ENCODE data around the gene MAN1A1.
"Not testable (repeated sequence)": the region's sequence is repeated elsewhere in the genome, so short reads cannot be mapped to it uniquely, and the experiment has no call there.

MAN1A1 gene

GRCh38 chr6:119306396-119306968 lies 43.1 kb downstream of the MAN1A1 start:
- DNase-seq (ENCODE audit: low read depth, low spot score): no peak

- DNase-seq (ENCODE audit: low read depth, low spot score): no peak
Observed at GRCh38 chr6:119303164-119303887, 46.2 kb downstream of the MAN1A1 start.

GRCh38 chr6:119301429-119301828 lies 48.1 kb downstream of the MAN1A1 start:
- no peak for DNase-seq (ENCODE audit: low read depth, low spot score)

- no peak for DNase-seq (ENCODE audit: low read depth, low spot score)
Observed at GRCh38 chr6:119299694-119300093, 49.9 kb downstream of the MAN1A1 start.

GRCh38 chr6:119297049-119297448 lies 52.5 kb downstream of the MAN1A1 start:
- no peak for DNase-seq (ENCODE audit: low read depth, low spot score)

GRCh38 chr6:119296036-119297035 lies 53.2 kb downstream of the MAN1A1 start:
- peak; percentile 51 for DNase-seq (ENCODE audit: low read depth, low spot score)

- no peak for DNase-seq (ENCODE audit: low read depth, low spot score)
Observed at GRCh38 chr6:119294984-119295383, 54.6 kb downstream of the MAN1A1 start.

- not testable (repeated sequence) for DNase-seq (ENCODE audit: low read depth, low spot score)
Observed at GRCh38 chr6:119291060-119291459, 58.5 kb downstream of the MAN1A1 start.

- DNase-seq (ENCODE audit: low read depth, low spot score): no peak
Observed at GRCh38 chr6:119290306-119290705, 59.3 kb downstream of the MAN1A1 start.

GRCh38 chr6:119289651-119290050 lies 59.9 kb downstream of the MAN1A1 start:
- no peak for DNase-seq (ENCODE audit: low read depth, low spot score)

GRCh38 chr6:119285908-119286625 lies 63.5 kb downstream of the MAN1A1 start:
- DNase-seq (ENCODE audit: low read depth, low spot score): no peak

- DNase-seq (ENCODE audit: low read depth, low spot score): no peak
Observed at GRCh38 chr6:119284861-119285521, 64.6 kb downstream of the MAN1A1 start.

GRCh38 chr6:119283979-119284545 lies 65.5 kb downstream of the MAN1A1 start:
- DNase-seq (ENCODE audit: low read depth, low spot score): no peak

- DNase-seq (ENCODE audit: low read depth, low spot score): no peak
Observed at GRCh38 chr6:119283214-119283613, 66.3 kb downstream of the MAN1A1 start.

GRCh38 chr6:119280668-119281067 lies 68.9 kb downstream of the MAN1A1 start:
- DNase-seq (ENCODE audit: low read depth, low spot score): no peak

GRCh38 chr6:119280080-119280479 lies 69.5 kb downstream of the MAN1A1 start:
- DNase-seq (ENCODE audit: low read depth, low spot score): no peak

GRCh38 chr6:119278625-119279024 lies 70.9 kb downstream of the MAN1A1 start:
- no peak for DNase-seq (ENCODE audit: low read depth, low spot score)

- no peak for DNase-seq (ENCODE audit: low read depth, low spot score)
Observed at GRCh38 chr6:119277052-119277451, 72.5 kb downstream of the MAN1A1 start.

- DNase-seq (ENCODE audit: low read depth, low spot score): no peak
Observed at GRCh38 chr6:119276211-119276610, 73.3 kb downstream of the MAN1A1 start.

- DNase-seq (ENCODE audit: low read depth, low spot score): no peak
Observed at GRCh38 chr6:119274197-119274595, 75.4 kb downstream of the MAN1A1 start.

All from astrocyte of the hippocampus (primary cell).